Adrenal gland (tissue), 5 donors: ENCODE results near the gene SARM1.

Experiments used
- CTCF ChIP-seq, 6 experiments: fragments of 450-650 bp in 4 of 6; fragments of 200-600 bp in 2 of 6; sonication (generic) in 1 of 6; IDR thresholded peaks; 1 replicate in 5 of 6; 2 replicates in 1 of 6; pipeline versions ENCODE4 v1.5.1 to v1.8.0; 2016 to 2021; ENCODE audit warnings: antibody characterized with exemption in 6 of 6, mild to moderate bottlenecking in 2 of 6, moderate library complexity in 1 of 6
- POLR2A ChIP-seq, 2 donors: fragments of 450-650 bp; IDR thresholded peaks; one replicate each; pipeline ENCODE4 v1.6.1; 2017; ENCODE audit warnings: antibody characterized with exemption in 2 of 2, mild to moderate bottlenecking in 2 of 2, moderate library complexity in 1 of 2
- donor health status: DM: no; HTN: no; CAD: no.

DNA sequence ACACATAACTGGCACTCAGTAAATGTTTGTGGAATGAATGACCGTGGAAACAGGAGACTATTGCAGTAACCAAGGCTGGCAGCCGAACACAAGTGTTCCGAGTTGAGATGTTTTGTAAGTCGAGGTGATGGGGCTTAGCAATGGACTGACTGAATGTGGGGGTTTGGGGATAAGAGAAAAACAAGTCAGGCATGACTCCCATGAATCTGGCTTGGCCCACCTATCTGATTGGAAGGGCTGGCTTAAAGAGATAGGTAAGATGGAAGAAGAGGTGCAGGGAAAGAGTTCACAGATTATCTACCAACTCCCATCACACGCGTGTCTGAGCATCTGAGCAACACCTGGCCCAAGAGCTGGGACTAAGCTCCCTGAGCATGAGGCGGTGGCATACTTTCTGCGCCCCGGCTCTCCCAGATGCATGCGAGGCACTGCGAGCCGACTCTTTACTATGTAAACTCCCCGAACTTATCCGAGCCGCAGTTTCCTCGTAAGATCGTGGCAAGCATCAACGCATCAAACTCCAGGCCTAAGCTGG is 36.8 kb upstream of the SARM1 start:
- no peak for TF ChIP-seq POLR2A (IDR thresholded peaks at IDR 0.05)
- no peak for TF ChIP-seq CTCF (IDR thresholded peaks at IDR 0.05)
